ENCODE data around the gene ZSCAN10.

ZSCAN10 gene

DNA sequence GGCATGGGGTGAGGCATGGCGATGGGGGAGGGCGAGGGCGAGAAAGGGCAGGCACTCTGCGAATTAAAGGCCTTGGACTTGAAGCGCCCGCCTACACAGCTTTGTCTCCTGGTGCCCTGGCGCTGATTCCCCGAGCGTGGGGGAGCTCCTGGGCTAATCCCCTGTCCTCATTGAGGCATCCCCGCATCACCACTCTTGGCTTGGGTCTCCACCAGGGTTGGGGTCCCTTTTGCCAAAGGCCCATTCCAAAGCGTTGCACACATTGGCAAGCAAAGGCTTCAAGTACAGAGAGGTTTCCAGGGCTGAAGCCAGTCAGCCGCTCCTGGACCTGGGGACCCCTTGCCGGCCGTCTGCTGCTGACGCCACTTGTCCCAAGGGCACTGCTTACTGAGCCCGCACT lies 21.3 kb upstream of the ZSCAN10 start:
- no peak overlapping the region for H3K4me3 ChIP-seq (replicated peaks; ENCODE audit: low read depth, low read length)
- TF ChIP-seq, protein P1, sequence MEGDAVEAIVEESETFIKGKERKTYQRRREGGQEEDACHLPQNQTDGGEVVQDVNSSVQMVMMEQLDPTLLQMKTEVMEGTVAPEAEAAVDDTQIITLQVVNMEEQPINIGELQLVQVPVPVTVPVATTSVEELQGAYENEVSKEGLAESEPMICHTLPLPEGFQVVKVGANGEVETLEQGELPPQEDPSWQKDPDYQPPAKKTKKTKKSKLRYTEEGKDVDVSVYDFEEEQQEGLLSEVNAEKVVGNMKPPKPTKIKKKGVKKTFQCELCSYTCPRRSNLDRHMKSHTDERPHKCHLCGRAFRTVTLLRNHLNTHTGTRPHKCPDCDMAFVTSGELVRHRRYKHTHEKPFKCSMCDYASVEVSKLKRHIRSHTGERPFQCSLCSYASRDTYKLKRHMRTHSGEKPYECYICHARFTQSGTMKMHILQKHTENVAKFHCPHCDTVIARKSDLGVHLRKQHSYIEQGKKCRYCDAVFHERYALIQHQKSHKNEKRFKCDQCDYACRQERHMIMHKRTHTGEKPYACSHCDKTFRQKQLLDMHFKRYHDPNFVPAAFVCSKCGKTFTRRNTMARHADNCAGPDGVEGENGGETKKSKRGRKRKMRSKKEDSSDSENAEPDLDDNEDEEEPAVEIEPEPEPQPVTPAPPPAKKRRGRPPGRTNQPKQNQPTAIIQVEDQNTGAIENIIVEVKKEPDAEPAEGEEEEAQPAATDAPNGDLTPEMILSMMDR (IDR thresholded peaks at IDR 0.05; ENCODE audit: insufficient read depth, low read length, poor library complexity, severe bottlenecking) = no peak
- H3K36me3 ChIP-seq (ENCODE audit: control insufficient read depth, insufficient read depth, low read length) = no peaks in the 10 kb centered on the region
- no peak for DNase-seq (ENCODE audit: extremely low read depth, insufficient read length)
- H3K27me3 ChIP-seq (replicated peaks; ENCODE audit: control insufficient read depth, insufficient read depth, low read length) = no peaks in the 10 kb centered on the region

DNA sequence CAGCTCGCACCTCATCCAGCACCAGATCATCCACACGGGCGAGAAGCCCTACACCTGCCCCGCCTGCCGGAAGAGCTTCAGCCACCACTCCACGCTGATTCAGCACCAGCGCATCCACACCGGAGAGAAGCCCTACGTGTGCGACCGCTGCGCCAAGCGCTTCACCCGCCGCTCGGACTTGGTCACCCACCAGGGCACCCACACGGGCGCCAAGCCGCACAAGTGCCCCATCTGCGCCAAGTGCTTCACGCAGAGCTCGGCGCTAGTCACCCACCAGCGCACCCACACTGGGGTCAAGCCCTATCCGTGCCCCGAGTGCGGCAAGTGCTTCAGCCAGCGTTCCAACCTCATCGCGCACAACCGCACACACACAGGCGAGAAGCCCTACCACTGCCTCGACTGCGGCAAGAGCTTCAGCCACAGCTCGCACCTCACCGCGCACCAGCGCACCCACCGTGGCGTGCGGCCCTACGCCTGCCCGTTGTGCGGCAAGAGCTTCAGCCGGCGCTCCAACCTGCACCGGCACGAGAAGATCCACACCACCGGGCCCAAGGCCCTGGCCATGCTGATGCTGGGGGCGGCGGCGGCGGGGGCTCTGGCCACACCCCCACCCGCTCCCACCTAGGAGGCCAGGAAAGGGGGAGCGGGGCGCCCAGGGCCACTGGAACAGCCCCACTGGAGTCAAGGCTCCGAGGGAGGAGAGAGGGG lies 20.8 kb upstream of the ZSCAN10 start:
- H3K27me3 ChIP-seq (replicated peaks; ENCODE audit: control insufficient read depth, insufficient read depth, low read length) = no peaks in the 10 kb centered on the region
- TF ChIP-seq, protein P1 (IDR thresholded peaks at IDR 0.05; ENCODE audit: insufficient read depth, low read length, poor library complexity, severe bottlenecking) = no peak

DNA sequence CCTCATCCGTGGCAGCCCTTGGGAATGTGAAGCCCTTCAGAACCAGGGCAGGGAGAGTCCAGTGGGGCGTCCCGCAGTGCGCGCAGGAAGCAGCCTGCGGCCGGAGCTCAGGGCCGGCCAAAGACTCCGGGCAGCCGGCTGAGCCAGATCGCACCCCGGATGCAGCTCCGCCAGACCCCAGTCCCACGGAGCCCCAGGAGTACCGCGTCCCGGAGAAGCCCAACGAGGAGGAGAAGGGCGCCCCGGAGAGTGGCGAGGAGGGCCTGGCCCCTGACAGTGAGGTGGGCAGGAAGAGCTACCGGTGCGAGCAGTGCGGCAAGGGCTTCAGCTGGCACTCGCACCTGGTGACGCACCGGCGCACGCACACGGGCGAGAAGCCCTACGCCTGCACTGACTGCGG lies 20.2 kb upstream of the ZSCAN10 start:
- H3K4me3 ChIP-seq (replicated peaks; ENCODE audit: low read depth, low read length) = no peak overlapping the region
- H3K36me3 ChIP-seq (ENCODE audit: control insufficient read depth, insufficient read depth, low read length) = no peaks in the 10 kb centered on the region
- DNase-seq (ENCODE audit: extremely low read depth, insufficient read length) = no peak
- TF ChIP-seq, protein P1 (IDR thresholded peaks at IDR 0.05; ENCODE audit: insufficient read depth, low read length, poor library complexity, severe bottlenecking) = no peak
- H3K27me3 ChIP-seq (replicated peaks; ENCODE audit: control insufficient read depth, insufficient read depth, low read length) = no peaks in the 10 kb centered on the region

More for the DNA sequence above, 20.8 kb upstream of the ZSCAN10 start:
- no peaks in the 10 kb centered on the region for H3K36me3 ChIP-seq (ENCODE audit: control insufficient read depth, insufficient read depth, low read length)
- DNase-seq (ENCODE audit: extremely low read depth, insufficient read length) = no peak
- H3K4me3 ChIP-seq (replicated peaks; ENCODE audit: low read depth, low read length) = no peak overlapping the region

DNA sequence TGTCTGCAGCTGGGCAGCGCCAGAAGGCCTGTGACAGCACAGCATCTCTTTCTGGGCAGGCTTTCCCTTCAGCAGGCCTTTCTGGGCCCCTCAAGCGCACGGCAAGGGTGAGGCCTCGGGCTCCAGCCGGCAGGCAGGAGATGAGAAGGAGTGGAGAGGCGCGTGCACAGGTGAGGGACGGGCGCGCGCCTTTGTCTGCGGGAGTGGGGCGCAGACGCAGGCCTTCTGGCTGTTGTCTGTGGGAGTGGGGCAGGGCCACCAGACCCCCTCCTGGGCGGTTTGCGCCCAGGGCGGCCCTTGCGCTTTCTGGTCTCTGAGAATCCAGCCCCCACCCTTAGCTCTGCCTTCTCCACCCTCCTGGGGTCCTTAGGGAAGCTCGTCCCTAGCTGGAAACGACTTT lies 19.8 kb upstream of the ZSCAN10 start:
- Histone ChIP-seq H3K36me3 (ENCODE audit: control insufficient read depth, insufficient read depth, low read length) (no peaks in the 10 kb centered on the region), H3K27me3 (replicated peaks; ENCODE audit: control insufficient read depth, insufficient read depth, low read length) (no peaks in the 10 kb centered on the region), H3K4me3 (replicated peaks; ENCODE audit: low read depth, low read length) (no peak overlapping the region)
- DNase-seq (ENCODE audit: extremely low read depth, insufficient read length) = no peak
- TF ChIP-seq, protein P1 (IDR thresholded peaks at IDR 0.05; ENCODE audit: insufficient read depth, low read length, poor library complexity, severe bottlenecking) = no peak

DNA sequence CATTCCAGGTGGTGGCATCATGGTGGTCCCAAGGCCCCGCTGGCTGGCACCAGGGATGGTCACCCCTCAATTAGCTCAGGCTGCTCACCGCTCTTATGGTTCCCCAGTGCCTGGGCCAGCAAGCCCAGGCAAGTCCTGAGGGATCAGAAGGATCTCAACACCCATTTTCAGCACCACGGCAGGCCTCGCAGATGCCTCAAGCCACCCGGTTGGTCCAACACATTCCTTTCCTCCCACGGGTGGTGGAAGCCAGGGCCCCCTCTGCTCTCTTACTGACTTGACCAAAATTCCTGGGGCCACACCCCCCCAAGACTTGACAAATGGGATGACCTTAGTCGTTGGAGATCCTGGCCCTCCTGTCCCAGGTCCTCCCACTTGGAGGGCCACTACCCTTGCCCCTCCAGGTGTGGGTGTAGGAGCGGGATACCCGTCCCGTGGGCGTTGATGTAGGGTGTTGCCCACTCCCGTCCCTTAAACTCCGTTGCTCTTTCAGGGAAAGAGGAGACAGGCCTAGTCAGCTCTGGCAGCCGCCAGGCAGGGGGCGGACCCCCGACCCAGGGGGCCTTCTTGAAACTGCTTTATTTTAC lies 19.2 kb upstream of the ZSCAN10 start:
- no peaks in the 10 kb centered on the region; the same call in 1 of the 2 replicates for H3K27me3 ChIP-seq (replicated peaks; ENCODE audit: control insufficient read depth, insufficient read depth, low read length)
- no peaks in the 10 kb centered on the region for H3K36me3 ChIP-seq (ENCODE audit: control insufficient read depth, insufficient read depth, low read length)
- H3K4me3 ChIP-seq (replicated peaks; ENCODE audit: low read depth, low read length) = no peak overlapping the region
- TF ChIP-seq, protein P1 (IDR thresholded peaks at IDR 0.05; ENCODE audit: insufficient read depth, low read length, poor library complexity, severe bottlenecking) = no peak
- DNase-seq (ENCODE audit: extremely low read depth, insufficient read length) = no peak

Data from GM06990 (cell line).